GDM1 (cell line): ENCODE measurements around the gene PAFAH2.
"Not testable (repeated sequence)": the region's sequence is repeated elsewhere in the genome, so short reads cannot be mapped to it uniquely, and the experiment has no call there.

Experiments
- DNase-seq: peaks from one replicate; lab custom pipeline; 2025; lab: John Stamatoyannopoulos, UW

Gene PAFAH2

DNA sequence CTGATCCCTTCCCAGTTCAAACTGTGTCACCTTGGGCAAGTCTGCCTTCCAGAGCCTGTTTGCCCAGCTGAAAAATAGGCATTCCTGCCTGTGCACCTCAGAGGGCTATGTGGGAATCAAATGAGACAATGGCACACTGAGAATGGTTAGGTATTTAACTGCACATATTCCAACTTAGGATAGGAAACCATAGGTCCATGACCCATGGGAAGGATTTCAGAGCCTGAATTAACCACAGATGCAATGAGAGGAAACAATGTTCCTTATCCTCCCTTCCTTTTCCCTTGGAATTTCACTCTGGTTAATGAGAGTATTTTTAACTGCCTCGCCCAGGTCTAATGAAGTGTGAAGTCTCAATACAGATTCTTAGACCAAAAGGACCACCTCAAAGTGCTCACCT lies 12.7 kb downstream of the PAFAH2 start:
- DNase-seq: no peak

DNA sequence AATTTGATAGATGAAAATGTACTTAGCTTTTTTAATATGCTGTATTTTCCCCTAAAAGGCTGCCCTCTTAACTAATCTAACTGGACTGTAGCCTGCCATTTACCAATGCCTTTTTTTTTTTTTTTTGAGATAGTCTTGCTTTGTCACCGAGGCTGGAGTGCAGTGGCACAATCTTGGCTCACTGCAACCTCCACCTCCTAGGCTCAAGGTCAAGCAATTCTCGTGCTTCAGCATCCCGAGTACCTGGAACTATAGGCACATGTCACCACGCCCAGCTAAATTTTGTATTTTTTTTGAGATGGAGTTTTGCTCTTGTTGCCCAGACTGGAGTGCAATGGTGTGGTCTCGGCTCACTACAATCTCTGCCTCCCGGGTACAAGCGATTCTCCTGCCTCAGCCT lies 18.7 kb downstream of the PAFAH2 start:
- DNase-seq: no peak

DNA sequence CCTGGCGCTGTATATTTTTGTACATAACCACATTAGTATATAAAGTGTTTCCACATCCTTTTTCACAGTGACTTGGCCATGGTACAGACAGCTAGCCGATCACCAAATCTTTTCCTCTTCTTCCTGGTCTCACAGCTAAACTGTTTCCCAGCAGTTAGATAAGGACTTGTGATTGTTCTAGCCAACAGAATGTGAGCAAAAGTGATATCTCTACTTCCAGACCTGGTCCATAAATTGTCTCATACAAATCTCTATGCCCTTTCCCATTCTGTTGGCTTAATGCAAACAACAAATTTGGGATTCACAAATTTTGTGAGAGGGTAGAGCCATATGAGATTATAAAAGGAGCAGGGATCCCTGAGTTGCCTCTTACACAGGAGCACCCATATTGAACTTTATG lies 19.5 kb downstream of the PAFAH2 start:
- no peak for DNase-seq

DNA sequence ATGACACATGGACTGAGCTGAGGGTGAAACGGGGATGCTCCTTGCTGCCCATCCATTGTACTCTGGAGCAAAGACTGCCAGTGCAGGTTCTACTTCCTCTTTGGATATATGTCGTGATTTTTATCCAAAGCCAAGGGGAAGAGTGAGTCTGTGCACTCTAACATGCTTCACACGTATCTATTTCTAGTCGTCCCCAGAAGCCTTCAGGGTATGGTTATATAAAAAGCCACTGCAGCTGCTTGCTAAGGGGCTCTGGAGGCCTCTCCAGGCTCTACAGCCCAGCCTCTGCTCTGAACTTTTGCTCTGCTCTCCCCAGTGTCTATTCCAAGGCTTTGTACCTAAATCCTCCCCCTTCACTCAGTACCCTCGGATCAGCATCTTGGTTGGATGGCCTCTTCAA lies 20.1 kb downstream of the PAFAH2 start:
- no peak for DNase-seq

DNA sequence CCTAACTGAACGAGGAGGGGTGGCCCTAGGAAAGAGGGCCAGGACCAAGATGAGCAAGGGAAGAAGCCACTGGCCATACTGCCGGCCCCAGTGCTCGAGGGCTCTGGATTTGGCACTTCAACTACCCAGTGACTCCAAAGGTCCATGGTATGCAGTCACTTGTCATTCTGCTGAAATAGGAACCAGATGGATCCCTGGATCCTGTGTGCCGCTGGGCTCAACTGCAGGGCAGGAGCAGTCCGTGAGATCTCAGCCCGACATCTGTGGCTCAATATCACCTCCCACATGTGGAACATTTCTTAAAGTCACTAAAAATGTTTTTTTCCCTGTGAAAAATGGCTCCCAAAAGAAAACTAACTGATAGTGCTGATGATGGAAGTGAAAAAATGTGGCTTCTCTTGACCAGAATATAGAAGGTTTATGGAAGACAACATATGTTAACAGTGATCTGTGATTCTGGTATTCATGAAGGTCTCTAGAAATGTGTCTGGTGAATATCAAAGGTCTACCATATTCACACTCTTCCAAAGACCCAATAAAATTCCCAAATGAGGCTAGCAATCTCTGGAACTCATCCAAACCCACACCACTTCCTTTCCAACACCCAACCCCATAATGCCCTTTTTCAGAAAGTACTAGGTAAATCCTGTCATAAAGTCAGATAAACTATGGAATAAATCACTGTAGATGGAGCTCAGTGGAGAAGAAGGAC lies 24.1 kb downstream of the PAFAH2 start:
- no peak for DNase-seq

DNA sequence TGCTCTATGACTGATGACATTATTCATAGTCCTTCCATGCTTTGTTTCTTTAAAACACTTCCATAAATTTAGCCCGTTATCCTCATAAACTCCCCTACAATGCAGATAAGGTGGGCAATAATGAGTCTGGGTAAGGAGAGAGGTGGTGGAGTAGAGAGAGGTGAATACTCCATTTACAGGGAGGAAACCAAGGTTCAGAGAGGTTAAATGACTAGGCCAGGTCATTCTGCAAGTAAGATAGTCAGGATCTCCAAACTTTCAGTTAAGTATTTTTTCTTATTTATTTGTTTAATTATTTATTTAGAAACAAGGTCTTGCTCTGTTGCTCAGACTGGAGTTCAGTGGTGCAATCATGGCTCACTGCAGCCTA lies 26.1 kb downstream of the PAFAH2 start:
- DNase-seq: no peak

DNA sequence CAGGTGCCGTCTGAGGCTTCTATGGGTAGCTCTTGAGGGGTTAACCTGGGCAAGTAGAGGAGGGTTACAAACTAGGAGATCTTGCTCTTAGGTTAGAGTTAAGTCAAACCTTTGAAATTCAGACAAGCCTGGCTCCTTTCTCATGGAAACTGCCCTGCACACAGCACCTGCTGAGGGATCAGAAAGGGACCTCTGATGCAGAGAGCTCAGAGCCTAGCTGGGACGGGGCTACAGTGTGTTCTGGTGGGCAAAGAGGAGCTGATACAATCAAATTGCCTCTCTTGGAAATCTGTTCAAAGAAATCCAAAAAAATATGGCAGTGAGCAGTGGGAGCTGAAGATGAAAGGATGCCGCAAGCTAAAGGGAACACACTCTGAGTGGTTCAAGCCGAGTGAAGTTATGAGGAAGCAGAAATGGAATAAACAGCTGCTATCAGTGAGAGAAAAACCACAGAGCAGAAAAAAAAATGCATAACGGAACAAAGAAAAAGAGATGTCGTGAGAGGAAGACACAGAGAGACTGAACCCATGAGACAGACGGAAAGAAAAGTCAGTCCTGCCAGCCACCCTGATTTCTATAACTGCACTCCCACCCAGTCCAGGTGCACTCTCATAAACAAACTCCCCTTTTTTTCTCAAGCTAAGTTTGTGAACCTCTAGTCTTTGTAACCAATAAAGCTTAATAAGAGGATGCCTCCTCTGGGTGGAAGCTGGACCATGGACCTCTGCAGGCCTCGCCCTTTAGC lies 26.6 kb downstream of the PAFAH2 start:
- DNase-seq: peak; percentile 61

DNA sequence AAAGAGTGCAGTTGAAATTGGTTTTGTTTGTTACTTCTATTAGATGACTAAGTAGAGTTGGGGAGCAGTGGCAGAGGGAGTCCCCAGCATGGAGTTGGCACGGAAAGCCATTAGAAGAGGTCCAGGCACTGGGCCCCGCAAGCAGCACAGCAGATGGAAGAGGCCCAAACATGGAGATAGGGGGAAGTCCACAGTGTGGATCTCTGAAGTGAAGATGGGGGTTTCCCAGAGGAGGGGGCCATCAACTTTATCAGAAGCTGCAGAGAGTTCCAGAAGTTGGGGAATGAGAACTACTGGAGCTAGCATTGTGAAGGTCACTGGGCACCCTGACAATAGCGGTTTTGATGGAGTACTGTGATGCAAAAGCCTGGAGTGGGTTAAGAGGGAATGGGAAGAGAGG lies 30.6 kb downstream of the PAFAH2 start:
- DNase-seq: no peak

DNA sequence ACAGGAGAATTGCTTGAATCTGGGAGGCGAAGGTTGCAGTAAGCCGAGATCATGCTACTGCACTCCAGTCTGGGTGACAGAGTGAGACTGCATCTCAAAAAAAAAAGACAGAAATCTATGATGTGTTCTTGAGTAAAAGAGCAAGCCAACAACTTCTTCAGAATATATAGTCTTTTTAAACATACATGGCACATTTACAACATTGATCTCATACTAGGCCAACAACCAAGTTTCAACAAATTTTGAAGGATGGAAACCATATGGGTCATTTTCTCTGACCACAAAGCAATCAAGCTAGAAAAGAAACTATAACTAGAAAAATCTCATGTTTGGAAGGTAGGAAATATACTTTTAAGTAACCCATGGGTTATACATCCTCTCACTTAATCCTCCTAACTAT lies 38.3 kb downstream of the PAFAH2 start:
- no peak for DNase-seq

DNA sequence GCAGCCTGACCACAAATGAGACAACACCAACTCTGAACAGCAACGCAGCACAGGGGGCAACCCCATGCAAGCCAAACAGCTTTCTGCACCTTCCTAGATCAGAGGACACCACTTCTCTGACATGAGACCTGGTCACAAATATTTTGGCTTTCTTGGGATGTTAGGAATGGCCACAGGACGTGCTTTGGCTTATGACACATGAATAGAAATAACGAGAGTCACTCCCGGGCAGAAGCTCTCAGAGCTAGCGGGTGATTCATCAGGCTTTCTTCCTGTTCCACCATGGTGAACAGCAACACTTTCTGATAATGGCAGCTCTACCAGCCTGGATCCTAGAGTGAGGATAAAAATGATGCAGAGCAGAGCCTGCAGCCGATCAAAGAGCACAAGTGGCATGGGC lies 39.4 kb downstream of the PAFAH2 start:
- no peak for DNase-seq

DNA sequence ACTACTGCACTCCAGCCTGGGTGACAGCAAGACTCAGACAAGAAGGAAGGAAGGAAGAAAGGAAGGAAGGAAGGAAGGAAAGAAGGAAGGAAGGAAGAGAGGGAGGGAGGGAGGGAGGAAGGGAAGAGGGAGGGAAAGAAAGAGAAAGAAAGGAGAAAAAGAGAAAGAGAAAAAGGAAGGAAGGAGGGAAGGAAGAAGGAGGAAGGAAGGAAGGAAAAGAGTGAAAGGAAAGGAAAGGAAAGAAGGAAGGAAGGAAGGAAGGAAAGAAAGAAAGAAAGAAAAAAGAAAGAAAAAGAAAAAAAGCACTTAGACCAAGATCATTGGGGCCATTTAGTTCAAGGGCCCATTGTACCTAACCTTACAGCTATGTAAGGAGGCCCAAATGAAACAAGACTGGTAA lies 42.3 kb downstream of the PAFAH2 start:
- DNase-seq: no peak

DNA sequence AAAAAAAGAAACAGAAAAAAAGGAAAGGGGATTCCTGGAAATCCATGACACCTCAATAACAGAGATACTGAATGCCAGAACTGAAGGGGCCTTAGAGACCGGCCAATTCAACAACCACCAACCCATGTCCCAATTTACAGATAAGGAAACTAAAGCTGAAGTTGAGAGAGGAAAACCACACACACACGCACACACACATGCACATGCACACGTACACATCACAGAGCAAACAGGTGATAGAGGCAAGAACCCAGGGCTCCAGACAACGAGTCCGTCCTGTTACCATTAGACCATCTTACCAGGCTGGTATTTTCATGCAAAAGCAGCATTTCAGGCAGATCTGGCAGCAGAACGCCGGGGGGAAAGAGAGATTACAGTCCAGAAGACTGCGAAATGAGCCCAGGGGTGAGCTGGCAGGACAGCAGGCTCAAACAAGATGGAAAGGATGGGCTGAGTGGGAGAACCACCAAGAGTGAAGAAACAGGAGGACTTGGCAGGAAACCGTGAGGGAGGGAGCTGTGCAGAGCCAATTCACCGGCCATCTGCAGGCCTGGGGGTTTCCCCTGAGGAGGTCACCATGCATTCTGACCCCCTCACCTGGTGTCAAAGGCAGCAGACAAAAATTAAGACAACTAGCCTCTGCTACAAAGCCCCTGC lies 43.5 kb downstream of the PAFAH2 start:
- no peak for DNase-seq

DNA sequence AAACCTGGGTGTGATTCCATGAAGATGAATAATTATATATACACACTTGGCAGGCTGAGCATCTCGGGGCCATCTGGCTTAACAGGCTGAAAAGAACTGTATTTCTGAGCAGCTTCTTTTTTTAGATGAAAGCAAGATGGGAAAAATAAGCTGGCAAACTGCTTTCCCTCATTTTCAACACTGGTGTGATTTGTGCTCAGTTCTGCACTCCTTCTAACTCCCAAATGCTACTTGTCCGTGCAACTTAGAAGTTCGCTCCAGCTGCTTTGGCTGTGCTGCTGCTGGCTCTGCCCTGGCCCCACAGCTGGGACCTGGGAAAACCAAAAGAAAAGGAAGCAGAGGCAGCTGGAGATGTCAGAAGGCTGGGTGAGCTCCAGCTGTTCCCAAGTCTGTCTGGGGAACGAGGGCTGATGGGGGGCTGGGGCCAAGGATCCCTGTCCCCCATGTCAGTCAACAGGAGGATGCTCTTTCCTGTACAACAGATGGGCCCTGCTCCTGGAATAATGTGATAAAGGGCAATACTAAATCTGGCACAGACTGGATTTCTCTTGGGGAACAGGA lies 44.9 kb downstream of the PAFAH2 start:
- no peak for DNase-seq

DNA sequence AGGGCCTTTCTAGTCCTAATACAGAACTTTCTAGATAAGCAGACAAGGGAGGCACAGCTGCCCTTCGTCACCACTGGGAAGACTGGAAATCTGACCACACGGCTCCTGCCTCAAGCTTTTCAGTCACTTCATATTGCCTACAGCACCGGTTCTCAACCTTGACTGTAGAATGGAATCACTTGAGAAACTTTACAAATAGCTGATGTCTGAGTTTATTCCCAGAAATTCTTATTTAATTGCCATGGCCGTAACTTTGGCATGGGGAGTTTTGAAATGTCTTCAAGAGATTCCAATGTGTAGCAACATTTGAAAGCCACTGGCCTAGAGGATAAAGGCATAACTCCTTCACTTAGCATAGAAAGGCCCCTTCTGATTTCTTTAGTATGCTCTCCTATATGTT lies 49.2 kb downstream of the PAFAH2 start:
- no peak for DNase-seq

DNA sequence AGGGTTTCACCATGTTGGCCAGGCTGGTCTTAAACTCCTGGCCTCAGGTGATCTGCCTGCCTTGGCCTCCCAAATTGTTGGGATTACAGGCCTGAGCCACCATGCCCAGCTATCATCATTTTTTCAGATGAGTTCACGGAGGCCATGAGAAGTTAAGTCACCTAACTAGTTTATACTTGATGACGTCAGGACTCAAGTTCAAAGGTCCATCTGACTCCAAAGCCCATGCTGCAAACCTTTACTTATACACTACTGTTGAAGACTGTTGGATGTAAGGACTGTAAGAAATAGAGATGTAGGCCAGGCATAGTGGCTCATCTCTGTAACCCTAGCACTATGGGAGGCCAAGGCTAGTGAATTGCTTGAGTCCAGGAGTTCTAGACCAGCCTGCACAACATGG lies 50.8 kb downstream of the PAFAH2 start:
- no peak for DNase-seq

DNA sequence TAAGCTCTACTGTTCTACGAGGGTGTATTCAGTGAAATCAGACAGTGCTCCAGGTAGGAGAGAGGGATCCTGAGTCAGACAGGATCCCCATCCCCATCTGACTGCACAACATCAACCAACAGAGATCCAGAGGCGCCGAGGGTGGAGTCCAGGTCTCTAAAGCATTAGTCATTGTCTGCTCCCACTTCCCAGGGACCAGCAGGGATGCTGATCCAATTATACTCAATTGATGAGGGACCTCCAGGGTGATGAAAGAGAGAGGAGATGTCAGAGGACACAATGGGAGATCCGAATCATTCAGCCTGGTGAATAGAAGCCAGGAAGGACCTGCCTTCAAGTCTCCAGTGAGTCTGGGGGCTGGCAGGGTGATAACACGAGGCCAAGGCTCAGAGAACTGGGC lies 52.1 kb downstream of the PAFAH2 start:
- DNase-seq: no peak

DNA sequence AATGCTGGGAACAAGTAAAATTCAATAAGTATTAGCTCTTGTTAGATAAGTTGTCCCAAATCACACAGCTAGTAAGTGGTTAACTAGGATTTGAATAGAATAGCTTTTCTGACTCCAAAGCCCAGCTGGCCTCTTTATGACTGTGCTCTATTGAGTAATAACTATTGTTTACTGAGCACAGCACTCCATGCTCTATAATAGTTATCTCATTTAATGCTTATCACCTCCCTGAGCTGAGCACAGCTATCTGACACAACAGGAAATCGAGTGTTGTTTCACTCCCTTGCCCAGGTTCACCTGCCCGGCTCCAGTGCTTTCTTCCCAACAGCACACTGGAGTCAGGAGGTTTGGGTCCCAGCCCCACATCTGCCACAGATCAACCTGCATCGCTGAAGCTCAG lies 52.9 kb downstream of the PAFAH2 start:
- no peak for DNase-seq

DNA sequence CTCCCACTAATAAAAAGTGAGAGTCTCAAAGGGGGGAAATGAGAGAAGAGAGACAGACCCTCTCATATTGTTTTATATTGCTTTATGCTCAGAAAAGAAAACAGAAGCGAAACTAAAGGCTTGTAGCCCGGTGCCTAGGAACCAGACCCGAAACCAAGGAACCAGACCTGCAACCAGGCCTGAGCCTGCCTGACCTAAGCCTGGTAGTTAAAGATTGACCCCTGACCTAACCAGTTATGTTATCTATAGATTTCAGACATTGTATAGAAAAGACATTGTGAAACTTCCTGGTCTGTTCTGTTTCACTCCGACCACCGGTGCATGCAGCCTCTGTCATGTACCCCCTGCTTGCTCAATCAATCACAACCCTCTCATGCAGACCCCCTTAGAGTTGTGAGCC lies 54.4 kb downstream of the PAFAH2 start:
- not testable (repeated sequence) for DNase-seq

DNA sequence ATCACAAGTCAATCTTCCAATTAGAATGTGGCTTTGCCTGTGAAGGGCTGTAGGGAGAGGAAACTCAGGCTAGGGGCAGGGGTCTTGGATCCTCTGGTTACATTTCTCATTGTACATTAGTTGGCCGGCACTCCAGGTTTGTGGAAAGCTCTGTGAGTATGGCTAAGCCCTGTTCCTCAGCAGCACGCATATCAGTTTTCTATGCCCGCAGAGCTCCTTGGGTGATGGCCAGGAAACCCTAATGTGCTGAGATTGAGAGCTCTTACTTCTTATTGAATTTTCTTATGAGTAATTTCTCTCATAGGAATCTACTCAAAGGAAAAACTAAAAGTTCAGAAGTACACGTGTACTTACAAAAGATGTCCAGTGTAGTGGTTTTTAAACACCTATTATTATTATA lies 60.9 kb downstream of the PAFAH2 start:
- no peak for DNase-seq

DNA sequence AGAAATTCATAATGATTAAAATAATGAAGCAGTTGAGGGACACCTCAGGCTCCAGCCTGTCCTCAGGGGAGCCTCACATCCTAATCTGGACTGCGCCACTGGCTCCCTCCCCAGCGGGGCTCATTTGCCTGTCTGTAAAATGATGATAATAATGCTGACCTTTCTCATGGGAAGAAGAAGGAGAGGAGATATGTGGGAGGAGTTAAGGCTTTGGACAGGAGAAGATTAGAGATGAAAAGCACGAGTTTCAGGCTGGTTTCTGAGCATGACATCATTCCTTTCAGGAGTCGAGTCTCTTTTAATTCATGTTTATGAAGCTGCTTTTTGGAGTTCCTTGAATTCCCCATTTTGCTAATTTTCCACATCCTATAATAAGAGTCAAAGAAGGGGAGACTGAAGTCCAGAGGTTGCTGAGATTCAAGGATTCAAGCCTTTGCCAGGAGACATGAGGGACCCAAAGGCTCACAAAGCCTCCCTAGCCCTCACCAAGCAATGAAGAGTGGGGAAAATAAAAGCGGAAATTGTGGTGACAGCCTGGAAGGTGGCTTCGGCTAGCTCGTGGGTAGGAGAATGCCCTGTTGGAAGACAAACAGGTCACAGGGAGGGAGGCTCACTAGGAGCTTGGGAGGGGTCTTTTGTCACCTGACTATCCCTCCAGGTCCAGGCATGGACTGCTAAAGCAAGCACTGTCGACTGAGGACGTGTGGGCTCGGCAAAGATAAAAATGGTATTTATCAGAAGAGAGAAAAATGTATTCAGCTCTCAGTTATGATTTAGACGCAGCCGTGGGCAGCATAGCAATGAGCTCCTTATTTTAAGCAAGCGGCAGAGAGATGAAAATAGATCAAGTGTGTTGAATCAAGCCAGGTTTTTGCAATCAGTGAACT lies 64.1 kb downstream of the PAFAH2 start:
- DNase-seq: no peak

DNA sequence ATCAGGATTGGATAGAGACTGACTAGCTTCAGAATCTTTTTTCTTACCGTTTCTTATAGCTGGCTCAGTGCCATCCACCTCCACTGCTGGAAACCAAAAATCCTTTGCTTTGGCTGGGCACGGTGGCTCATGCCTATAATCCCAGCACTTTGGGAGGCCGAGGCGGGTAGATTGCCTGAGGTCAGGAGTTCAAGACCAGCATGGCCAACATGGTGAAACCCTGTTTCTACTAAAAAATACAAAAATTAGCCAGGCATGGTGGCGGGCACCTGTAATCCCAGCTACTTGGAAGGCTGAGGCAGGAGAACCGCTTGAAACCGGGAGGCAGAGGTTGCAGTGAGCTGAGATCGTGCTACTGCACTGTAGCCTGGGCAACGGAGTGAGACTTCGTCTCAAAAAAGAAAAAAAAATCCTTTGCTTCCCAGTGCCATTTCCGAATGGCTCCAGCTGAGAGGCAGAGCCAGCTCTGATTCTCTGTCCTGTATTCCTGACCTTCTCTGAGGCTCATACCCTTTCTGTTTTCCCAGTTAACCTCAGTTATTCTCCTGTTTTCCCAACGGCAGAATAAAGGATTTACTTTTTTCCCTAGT lies 65.0 kb downstream of the PAFAH2 start:
- DNase-seq: not testable (repeated sequence)

DNA sequence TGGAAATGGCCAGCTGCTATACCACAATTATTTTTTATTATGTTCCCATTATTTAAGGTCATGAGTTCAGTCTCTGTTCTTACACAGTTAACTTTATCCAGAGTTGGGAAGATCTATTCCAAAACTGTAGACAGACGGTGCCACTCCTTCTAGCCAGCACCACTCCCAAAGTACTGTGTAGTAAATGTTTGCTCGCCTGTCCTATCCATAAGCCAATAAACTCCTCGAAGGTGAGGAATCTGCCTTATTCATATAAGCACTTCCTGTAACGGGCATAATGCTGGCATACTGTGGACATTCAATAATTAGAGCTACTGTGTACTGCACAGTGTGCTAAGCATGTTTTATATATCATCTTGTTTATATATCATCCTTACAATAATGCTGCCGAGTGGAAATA lies 65.5 kb downstream of the PAFAH2 start:
- DNase-seq: no peak
